A549 (cell line): ENCODE results near the gene PAFAH1B2. TPM values are rescaled to one million over a fixed set of nuclear protein-coding genes. Genes with fewer than 3 reads are reported as not detected.

Experiments used
- ATAC-seq, 2 experiments: fragments of 200-7000 bp in 1 of 2; fragments of >200 bp in 1 of 2; cut with Nextera tagmentation in 1 of 2; cut with Tn5 transposase in 1 of 2; 3 replicates each; pipeline versions ENCODE4 v1.8.0 to v1.9.1; 2018 to 2020; ENCODE audit warnings: mild to moderate bottlenecking in 1 of 2, moderate library complexity in 1 of 2
- CTCF ChIA-PET: fragments of 300-600 bp; sonication (Branson Sonifier 250); formaldehyde crosslinking; extraction: SDS; loops from one replicate; lab custom pipeline; 2021; ENCODE audit warnings: antibody characterized with exemption, inconsistent platforms; lab: Yijun Ruan, JAX
- POLR2A ChIA-PET: fragments of 350-600 bp; formaldehyde crosslinking; extraction: SDS; loops from one replicate; lab custom pipeline; 2021; ENCODE audit warnings: antibody characterized with exemption, inconsistent platforms; lab: Yijun Ruan, JAX
- DNase-seq, 2 experiments: peaks; one replicate each; pipeline versions ENCODE4 v3.0.0 to v3.0.0-alpha.2; 2011 to 2016; ENCODE audit warnings: low read depth in 1 of 2, low spot score in 1 of 2
- FAIRE-seq: peaks from 2 replicates; lab custom pipeline; 2011; peaks lifted over from hg19 to GRCh38; lab: Jason Lieb, UNC
- H3K27ac ChIP-seq, 2 experiments: fragments of >200 bp; sonication (Bioruptor Twin); formaldehyde crosslinking; 3 replicates each; pipeline ENCODE4 v1.5.1; 2016 to 2017
- H3K4me1 ChIP-seq: fragments of >200 bp; sonication (Bioruptor Twin); formaldehyde crosslinking; 3 replicates; pipeline ENCODE4 v1.6.1; 2016
- H3K4me2 ChIP-seq: fragments of >200 bp; sonication (Bioruptor Twin); formaldehyde crosslinking; 3 replicates; pipeline ENCODE4 v1.6.1; 2016
- H3K4me3 ChIP-seq: fragments of >200 bp; sonication (Bioruptor Twin); formaldehyde crosslinking; 3 replicates; pipeline ENCODE4 v1.5.1; 2016
- H3K9me3 ChIP-seq: fragments of >200 bp; sonication (Bioruptor Twin); formaldehyde crosslinking; 3 replicates; pipeline ENCODE4 v1.6.1; 2016
- CBX2 ChIP-seq: fragments of 200-600 bp; sonication (generic); IDR thresholded peaks from 2 replicates; pipeline ENCODE4 v1.6.1; 2016; ENCODE audit warnings: low read depth, mild to moderate bottlenecking, borderline replicate concordance
- CHD2 ChIP-seq: fragments of 150-350 bp; IDR thresholded peaks from 2 replicates; pipeline ENCODE4 v1.6.1; 2014; ENCODE audit warnings: low read length; ENCODE audit not compliant: partially characterized antibody
- EP300 ChIP-seq, 2 experiments: fragments of >200 bp; sonication (Bioruptor Twin); formaldehyde crosslinking; IDR thresholded peaks; 2 replicates in 1 of 2; 3 replicates in 1 of 2; pipeline ENCODE4 v1.6.1; 2016 to 2017
- ESRRA ChIP-seq: fragments of 150-350 bp; IDR thresholded peaks from 2 replicates; pipeline ENCODE4 v1.6.1; 2014; ENCODE audit warnings: mild to moderate bottlenecking, low read length, borderline replicate concordance
- FOSL2 ChIP-seq, 2 experiments: fragments of 450-650 bp in 1 of 2; fragments of >200 bp in 1 of 2; sonication (Bioruptor Twin) in 1 of 2; formaldehyde crosslinking; IDR thresholded peaks; 2 replicates each; pipeline versions ENCODE4 v1.5.0 to v1.6.1; 2016 to 2020; ENCODE audit warnings: mild to moderate bottlenecking in 1 of 2, moderate library complexity in 1 of 2
- GATA3 ChIP-seq: IDR thresholded peaks from 2 replicates; pipeline ENCODE4 v1.6.1; 2012; ENCODE audit warnings: borderline replicate concordance
- HMGXB4 ChIP-seq: fragments of 250-450 bp; sonication (Bioruptor Pico); IDR thresholded peaks from 2 replicates; pipeline ENCODE4 v1.5.0; 2021; ENCODE audit warnings: mild to moderate bottlenecking, moderate library complexity, borderline replicate concordance
- HOXA7 ChIP-seq: fragments of 250-450 bp; sonication (Bioruptor Pico); IDR thresholded peaks from 2 replicates; pipeline ENCODE4 v1.5.0; 2020; ENCODE audit warnings: mild to moderate bottlenecking, moderate library complexity
- HOXB13 ChIP-seq: fragments of 250-450 bp; sonication (Bioruptor Pico); IDR thresholded peaks from 2 replicates; pipeline ENCODE4 v1.5.0; 2020; ENCODE audit warnings: low read depth, mild to moderate bottlenecking, moderate library complexity
- HOXB5 ChIP-seq: fragments of 250-450 bp; sonication (Bioruptor Pico); IDR thresholded peaks from 2 replicates; pipeline ENCODE4 v1.5.0; 2020; ENCODE audit warnings: mild to moderate bottlenecking, moderate library complexity
- JUNB ChIP-seq: fragments of >200 bp; sonication (Bioruptor Twin); formaldehyde crosslinking; IDR thresholded peaks from 2 replicates; pipeline ENCODE4 v1.6.1; 2016
- KDM1A ChIP-seq: fragments of 200-600 bp; sonication (generic); IDR thresholded peaks from 2 replicates; pipeline ENCODE4 v1.6.1; 2016; ENCODE audit warnings: low read depth, mild to moderate bottlenecking
- KDM5A ChIP-seq: fragments of 200-600 bp; sonication (generic); IDR thresholded peaks from 2 replicates; pipeline ENCODE4 v1.6.1; 2016; ENCODE audit warnings: antibody characterized with exemption, mild to moderate bottlenecking
- MAZ ChIP-seq: fragments of 150-350 bp; IDR thresholded peaks from 2 replicates; pipeline ENCODE4 v1.6.1; 2014; ENCODE audit warnings: antibody characterized with exemption, low read depth, low read length, borderline replicate concordance
- RCOR1 ChIP-seq: fragments of 150-350 bp; IDR thresholded peaks from 2 replicates; pipeline ENCODE4 v1.6.1; 2014; ENCODE audit warnings: antibody characterized with exemption, low read length, low read depth
- SREBF2 ChIP-seq: fragments of 450-650 bp; IDR thresholded peaks from 2 replicates; pipeline ENCODE4 v1.6.1; 2014; ENCODE audit warnings: mild to moderate bottlenecking, moderate library complexity
- TFCP2L1 ChIP-seq: fragments of 250-450 bp; sonication (Bioruptor Pico); IDR thresholded peaks from 2 replicates; pipeline ENCODE4 v1.5.0; 2021; ENCODE audit warnings: mild to moderate bottlenecking
- TP53 ChIP-seq: fragments of 250-450 bp; sonication (Bioruptor Pico); IDR thresholded peaks from 2 replicates; pipeline ENCODE4 v1.5.0; 2021; ENCODE audit warnings: mild to moderate bottlenecking, moderate library complexity
- USF2 ChIP-seq: fragments of 450-650 bp; IDR thresholded peaks from 2 replicates; pipeline ENCODE4 v1.6.1; 2014; ENCODE audit warnings: antibody characterized with exemption
- ZSCAN20 ChIP-seq: fragments of 250-450 bp; sonication (Bioruptor Pico); IDR thresholded peaks from 2 replicates; pipeline ENCODE4 v1.8.0; 2022; ENCODE audit warnings: mild to moderate bottlenecking, moderate library complexity
- WGBS: methylation state at CpG from one replicate; pipeline ENCODE4 v1.1.6; 2017; ENCODE audit errors: missing lambda C conversion rate; 5-methylcytosine and 5-hydroxymethylcytosine counted together
- polyA plus RNA-seq, 4 experiments: library from polyadenylated mRNA; depleted of rRNA in 3 of 4; stranded (reverse); fragments of >200 nt; fragmentation: RNase III in 1 of 4; extraction: RNeasy Plus Mini Kit Qiagen cat#74134 plus additional on column Dnase treatment in 1 of 4; gene quantifications; 2 replicates in 3 of 4; 3 replicates in 1 of 4; pipeline ENCODE4 v1.2.3, GENCODE V29; 2011 to 2017

PAFAH1B2 gene
- polyA plus RNA-seq, 2 of the 4 experiments (the other 2 are of a cell fraction): 32.9 to 55.3 TPM

- Histone ChIP-seq H3K4me2 (no peak overlapping the region), H3K27ac (no peak overlapping the region), H3K4me1 (0 out of 3 replicates have a peak, but pooled peaks cover 4% of the 10 kb centered on the region), H3K4me3 (no peak overlapping the region), H3K9me3 (no peaks in the 10 kb centered on the region)
- DNase-seq (no peak), FAIRE-seq (no peak), ATAC-seq (no peak)
- CTCF ChIA-PET: interaction anchor here (0.8 kb wide), 1 partner anchor 42 kb away, joined by 3 read pairs; no protein-coding TSS in a partner anchor
- WGBS: 92% methylated on average over 14 of the region's 14 CpGs
- POLR2A ChIA-PET: no interaction called here
- TF ChIP-seq RCOR1 (no peak), SREBF2 (no peak), EP300 (IDR thresholded peaks at IDR 0.05) (no peak), JUNB (no peak), TP53 (CRISPR knock-in tag) (no peak), CBX2 (no peak), KDM1A (no peak), CHD2 (no peak), KDM5A (no peak), ESRRA (no peak)
Observed at GRCh38 chr11:117222991-117223740, 79.1 kb downstream of the PAFAH1B2 start.

- DNase-seq: no peak
- ChIA-PET POLR2A (no interaction called here), CTCF (interaction anchor here (0.6 to 7.4 kb wide), 8 partner anchors 20 to 491 kb away, joined by 4 to 69 read pairs (median 23); partner anchors contain the start of genes APOA5 and SIDT2)
- Histone ChIP-seq H3K4me1 (0 out of 3 replicates have a peak, but pooled peaks cover 4% of the 10 kb centered on the region), H3K27ac (no peak overlapping the region), H3K4me3 (no peak overlapping the region), H3K4me2 (no peak overlapping the region), H3K9me3 (no peaks in the 10 kb centered on the region)
- WGBS: 83% methylated on average over 16 of the region's 17 CpGs
- ATAC-seq: no peak
- FAIRE-seq: no peak
- no peak for TF ChIP-seq HOXB5
- TF ChIP-seq HMGXB4 (CRISPR knock-in tag): no peak
- no peak for TF ChIP-seq KDM1A
- no peak for TF ChIP-seq CBX2
- TF ChIP-seq GATA3: no peak
- no peak for TF ChIP-seq HOXB13 (CRISPR knock-in tag)
- TF ChIP-seq HOXA7: no peak
- TF ChIP-seq ESRRA: no peak
- TF ChIP-seq TFCP2L1 (CRISPR knock-in tag): no peak
- no peak for TF ChIP-seq MAZ
- no peak for TF ChIP-seq TP53 (CRISPR knock-in tag)
- no peak for TF ChIP-seq ZSCAN20 (CRISPR knock-in tag)
- TF ChIP-seq USF2: no peak
- no peak for TF ChIP-seq FOSL2 (IDR thresholded peaks at IDR 0.05)
- no peak for TF ChIP-seq FOSL2 (CRISPR knock-in tag; IDR thresholded peaks at IDR 0.05)
Observed at GRCh38 chr11:117223741-117224689, 79.9 kb downstream of the PAFAH1B2 start.
